ENCODE results near the gene VAV3.

Gene VAV3

GRCh38 chr1:107692580-107693345 lies 272.2 kb downstream of the VAV3 start:
- TF ChIP-seq ZNF274 (IDR thresholded peaks at IDR 0.05; ENCODE audit: low read depth, low read length): no peak
- H3K4me3 ChIP-seq (ENCODE audit: low read length): no peak overlapping the region

DNA sequence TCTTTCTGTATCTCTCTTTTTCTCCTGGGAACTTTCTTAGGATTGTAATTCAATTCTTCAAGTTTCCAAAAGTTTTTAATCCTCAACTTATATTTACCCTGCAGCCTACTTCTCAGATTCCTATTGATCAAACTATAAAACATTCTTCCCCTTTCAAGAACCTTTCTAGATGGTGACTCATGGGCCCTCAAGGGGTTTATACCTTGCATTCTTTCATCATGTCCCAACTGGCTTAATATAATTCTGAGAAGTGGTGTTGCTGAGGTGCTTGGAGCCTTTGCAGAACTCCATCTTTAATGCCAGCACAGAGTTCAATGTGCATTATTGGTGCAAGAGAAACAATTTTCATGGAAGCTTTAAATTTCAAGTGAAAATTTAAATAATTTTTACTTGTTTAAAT lies 273.4 kb downstream of the VAV3 start:
- TF ChIP-seq ZNF274 (IDR thresholded peaks at IDR 0.05; ENCODE audit: low read depth, low read length): no peak
- H3K4me3 ChIP-seq (ENCODE audit: low read length): no peak overlapping the region

GRCh38 chr1:107690491-107690890 lies 274.5 kb downstream of the VAV3 start:
- H3K4me3 ChIP-seq (ENCODE audit: low read length): no peak overlapping the region
- TF ChIP-seq ZNF274 (IDR thresholded peaks at IDR 0.05; ENCODE audit: low read depth, low read length): no peak

DNA sequence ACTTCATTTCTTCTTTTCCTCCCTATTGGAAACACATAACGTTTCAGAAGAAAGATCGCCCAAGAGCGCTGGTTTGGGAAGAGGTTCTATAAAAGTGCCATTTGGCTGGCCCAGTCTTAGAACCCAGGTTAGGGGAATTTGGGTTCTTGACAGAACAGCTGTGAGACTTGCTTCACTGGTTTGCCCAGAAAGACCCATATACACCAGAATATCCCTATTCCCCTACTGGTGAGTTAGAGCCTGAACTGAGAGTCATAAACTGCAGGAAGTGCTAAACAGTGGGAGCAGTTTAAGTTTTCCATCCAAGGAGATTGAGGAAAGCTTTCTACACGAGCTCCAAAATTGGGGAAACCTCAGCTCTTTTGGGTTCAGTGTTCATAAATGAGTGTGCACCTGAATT lies 275.2 kb downstream of the VAV3 start:
- H3K4me3 ChIP-seq (ENCODE audit: low read length): no peak overlapping the region
- TF ChIP-seq ZNF274 (IDR thresholded peaks at IDR 0.05; ENCODE audit: low read depth, low read length): no peak

- H3K4me3 ChIP-seq (ENCODE audit: low read length): no peak overlapping the region
- TF ChIP-seq ZNF274 (IDR thresholded peaks at IDR 0.05; ENCODE audit: low read depth, low read length): no peak
These were observed 275.8 kb downstream of the VAV3 start for GRCh38 chr1:107689159-107689558.

GRCh38 chr1:107687849-107688753 lies 276.9 kb downstream of the VAV3 start:
- TF ChIP-seq ZNF274 (IDR thresholded peaks at IDR 0.05; ENCODE audit: low read depth, low read length): no peak
- no peak overlapping the region for H3K4me3 ChIP-seq (ENCODE audit: low read length)

DNA sequence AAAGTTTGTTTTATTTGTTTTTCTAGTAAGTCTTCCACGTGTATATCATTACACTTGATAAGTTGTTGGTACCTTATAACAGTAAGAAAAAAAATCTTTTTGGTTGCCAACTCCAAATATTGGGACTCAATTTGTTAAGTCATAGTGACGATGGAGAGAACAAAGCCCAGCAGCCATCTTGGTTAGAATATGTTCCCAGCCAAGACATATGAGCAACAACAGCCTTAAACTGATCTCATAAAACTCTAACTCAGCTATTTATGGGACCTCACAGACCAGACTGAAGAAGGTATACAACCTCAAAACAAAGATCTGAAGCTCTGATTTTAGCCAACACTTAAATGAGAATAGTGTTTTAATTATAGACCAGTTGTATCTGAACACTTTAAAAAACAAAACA lies 281.3 kb downstream of the VAV3 start:
- no peak overlapping the region for H3K4me3 ChIP-seq (ENCODE audit: low read length)

GRCh38 chr1:107683191-107683657 lies 281.8 kb downstream of the VAV3 start:
- no peak for TF ChIP-seq ZNF274 (IDR thresholded peaks at IDR 0.05; ENCODE audit: low read depth, low read length)
- H3K4me3 ChIP-seq (ENCODE audit: low read length): no peak overlapping the region

More for the DNA sequence above, 281.3 kb downstream of the VAV3 start:
- TF ChIP-seq ZNF274 (IDR thresholded peaks at IDR 0.05; ENCODE audit: low read depth, low read length): no peak

- H3K4me3 ChIP-seq (ENCODE audit: low read length): no peak overlapping the region
- no peak for TF ChIP-seq ZNF274 (IDR thresholded peaks at IDR 0.05; ENCODE audit: low read depth, low read length)
These were observed 282.5 kb downstream of the VAV3 start for GRCh38 chr1:107682467-107682866.

DNA sequence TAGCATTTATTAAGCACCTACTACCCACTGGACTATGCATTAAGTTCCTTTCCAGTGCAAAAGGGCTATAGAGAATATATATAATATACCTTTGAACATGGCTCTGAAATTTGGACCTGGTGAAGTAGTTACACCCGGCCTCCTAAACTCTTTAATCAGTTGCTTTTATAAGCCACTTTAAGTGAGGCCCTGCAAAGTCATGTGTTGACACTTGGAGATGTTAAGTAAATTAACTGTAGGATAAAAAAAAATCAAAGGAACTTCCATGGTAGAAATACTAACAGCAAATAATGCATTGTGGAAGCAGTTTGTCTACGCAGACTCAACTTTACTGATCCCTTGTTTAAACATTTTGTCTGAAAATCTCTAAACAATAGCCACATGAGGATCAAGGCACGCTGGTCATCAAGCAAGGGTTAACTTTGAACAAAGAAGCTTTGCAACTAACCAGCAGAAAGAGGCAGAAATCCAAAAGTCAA lies 283.9 kb downstream of the VAV3 start:
- no peak overlapping the region for H3K4me3 ChIP-seq (ENCODE audit: low read length)
- no peak for TF ChIP-seq ZNF274 (IDR thresholded peaks at IDR 0.05; ENCODE audit: low read depth, low read length)

DNA sequence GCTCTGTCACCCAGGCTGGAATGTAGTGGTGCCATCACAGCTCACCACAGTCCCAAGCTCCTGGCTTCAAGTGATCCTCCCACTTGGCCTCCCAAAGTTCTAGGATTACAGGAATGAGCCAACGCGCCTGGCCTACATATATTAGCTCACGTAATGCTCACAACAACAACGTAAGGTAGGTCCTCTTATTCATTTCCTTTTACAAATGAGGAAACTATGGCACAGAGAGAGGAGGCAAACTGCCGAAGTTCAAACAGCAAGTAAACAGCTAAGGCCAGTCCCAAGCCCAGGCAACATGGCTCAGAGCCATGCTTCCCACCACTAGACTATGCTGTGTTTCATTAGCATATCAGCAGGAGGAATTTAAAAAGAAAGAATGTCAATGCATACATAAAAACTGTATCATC lies 284.4 kb downstream of the VAV3 start:
- H3K4me3 ChIP-seq (ENCODE audit: low read length): no peak overlapping the region
- TF ChIP-seq ZNF274 (IDR thresholded peaks at IDR 0.05; ENCODE audit: low read depth, low read length): no peak

- TF ChIP-seq ZNF274 (IDR thresholded peaks at IDR 0.05; ENCODE audit: low read depth, low read length): no peak
- no peak overlapping the region for H3K4me3 ChIP-seq (ENCODE audit: low read length)
These were observed 285.5 kb downstream of the VAV3 start for GRCh38 chr1:107679411-107679953.

- H3K4me3 ChIP-seq (ENCODE audit: low read length): no peak overlapping the region
- no peak for TF ChIP-seq ZNF274 (IDR thresholded peaks at IDR 0.05; ENCODE audit: low read depth, low read length)
These were observed 286.0 kb downstream of the VAV3 start for GRCh38 chr1:107678993-107679392.

DNA sequence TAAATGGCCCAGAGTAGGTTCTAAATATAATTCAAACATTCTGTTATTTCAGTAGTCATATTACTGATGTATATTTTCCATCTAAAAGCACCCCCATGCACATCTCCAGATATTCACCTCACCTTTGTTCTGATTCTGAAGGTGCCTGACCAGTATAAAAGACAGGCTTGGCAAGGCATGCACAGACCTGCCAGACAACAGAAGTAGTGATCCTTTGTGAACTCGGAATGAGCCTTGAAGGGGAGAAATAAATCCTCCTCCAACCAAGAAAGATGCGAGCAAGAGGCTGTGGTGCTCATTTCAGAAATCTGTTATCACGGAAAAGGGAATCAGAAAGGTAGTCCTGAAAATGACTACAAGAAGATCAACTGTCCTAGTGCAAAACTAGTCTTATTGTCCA lies 287.3 kb downstream of the VAV3 start:
- no peak for TF ChIP-seq ZNF274 (IDR thresholded peaks at IDR 0.05; ENCODE audit: low read depth, low read length)
- H3K4me3 ChIP-seq (ENCODE audit: low read length): no peak overlapping the region
